Cerebellar cortex (tissue), 1 donor: ENCODE measurements around the gene CBR3.
"Not testable (repeated sequence)": the region's sequence is repeated elsewhere in the genome, so short reads cannot be mapped to it uniquely, and the experiment has no call there.

Source experiments
- DNase-seq: peaks from one replicate; pipeline ENCODE4 v3.0.0-alpha.2; 2015; ENCODE audit warnings: low spot score

The CBR3 gene

GRCh38 chr21:36117286-36117741 is 17.6 kb upstream of the CBR3 start:
- no peak for DNase-seq

- DNase-seq = no peak
Observed at GRCh38 chr21:36120304-36120888, 14.5 kb upstream of the CBR3 start.

DNA sequence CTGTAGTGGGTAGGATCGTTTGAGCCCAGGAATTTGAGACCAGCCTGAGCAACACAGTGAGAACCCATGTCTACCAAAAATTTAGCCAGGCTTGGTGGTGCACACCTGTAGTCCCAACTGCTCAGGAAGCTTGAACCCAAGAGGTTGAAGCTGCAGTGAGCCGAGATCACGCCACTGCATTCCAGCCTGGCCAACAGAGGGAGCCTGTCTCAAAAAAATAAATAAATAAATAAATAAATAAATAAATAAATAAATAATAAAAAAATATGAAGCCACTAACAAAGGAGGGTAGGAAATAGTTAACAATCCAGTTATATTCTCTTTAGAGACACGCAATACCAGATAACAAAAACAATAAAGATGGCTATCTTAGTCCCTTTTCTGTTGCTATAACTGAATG is 11.9 kb upstream of the CBR3 start:
- DNase-seq = no peak

GRCh38 chr21:36124395-36124794 is 10.5 kb upstream of the CBR3 start:
- no peak for DNase-seq

- DNase-seq = peak; percentile 72
Observed at GRCh38 chr21:36125512-36126207, 9.2 kb upstream of the CBR3 start.

GRCh38 chr21:36126208-36126565 is 8.7 kb upstream of the CBR3 start:
- DNase-seq = no peak

- DNase-seq = no peak
Observed at GRCh38 chr21:36126621-36127110, 8.2 kb upstream of the CBR3 start.

GRCh38 chr21:36127250-36127904 is 7.5 kb upstream of the CBR3 start:
- no peak for DNase-seq

DNA sequence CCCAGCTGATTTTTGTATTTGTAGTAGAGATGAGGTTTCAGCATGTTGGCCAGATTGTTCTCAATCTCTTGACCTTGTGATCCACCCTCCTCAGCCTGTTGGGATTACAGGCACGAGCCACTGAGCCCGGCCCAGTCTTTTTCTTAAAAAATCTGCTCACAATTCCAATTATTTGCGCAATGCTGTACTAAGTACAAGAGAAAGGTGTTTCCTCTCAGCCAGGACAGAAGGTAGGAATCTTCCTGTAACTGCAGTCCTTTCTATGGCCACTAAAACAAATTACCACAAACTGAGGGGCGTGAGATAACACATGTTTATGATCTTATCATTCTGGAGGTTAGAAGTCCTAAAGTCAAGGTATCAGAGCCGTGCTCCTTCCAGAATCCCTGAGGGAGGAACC is 6.9 kb upstream of the CBR3 start:
- DNase-seq = no peak

GRCh38 chr21:36129219-36129618 is 5.7 kb upstream of the CBR3 start:
- no peak for DNase-seq

DNA sequence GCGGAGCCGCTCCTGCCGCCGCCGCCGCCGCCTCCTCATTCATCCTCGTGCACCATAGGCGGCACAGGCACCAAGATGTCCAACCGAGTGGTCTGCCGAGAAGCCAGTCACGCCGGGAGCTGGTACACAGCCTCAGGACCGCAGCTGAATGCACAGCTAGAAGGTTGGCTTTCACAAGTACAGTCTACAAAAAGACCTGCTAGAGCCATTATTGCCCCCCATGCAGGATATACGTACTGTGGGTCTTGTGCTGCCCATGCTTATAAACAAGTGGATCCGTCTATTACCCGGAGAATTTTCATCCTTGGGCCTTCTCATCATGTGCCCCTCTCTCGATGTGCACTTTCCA is 4.5 kb upstream of the CBR3 start:
- not testable (repeated sequence) for DNase-seq

- not testable (repeated sequence) for DNase-seq
Observed at GRCh38 chr21:36130839-36131238, 4.0 kb upstream of the CBR3 start.

DNA sequence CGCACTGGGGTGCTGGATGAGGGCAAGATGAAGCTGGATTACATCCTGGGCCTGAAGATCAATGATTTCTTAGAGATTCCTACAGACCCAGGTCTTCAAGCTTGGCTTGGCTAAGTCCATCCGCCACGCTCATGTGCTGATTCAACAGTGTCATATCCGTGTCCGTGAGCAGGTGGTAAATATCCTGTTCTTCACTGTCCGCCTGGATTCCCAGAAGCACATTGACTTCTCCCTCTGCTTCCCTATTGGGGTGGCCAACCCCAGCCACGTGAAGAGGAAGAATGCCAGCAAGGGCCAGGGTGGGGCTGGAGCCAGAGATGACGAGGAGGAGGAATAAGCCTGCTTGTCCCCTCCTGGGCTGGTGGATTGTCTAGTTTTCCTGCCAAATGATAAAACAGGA is 2.2 kb upstream of the CBR3 start:
- no peak for DNase-seq

- DNase-seq = peak; percentile 74
Observed at GRCh38 chr21:36135391-36136102, 668 bp downstream of the CBR3 start.

DNA sequence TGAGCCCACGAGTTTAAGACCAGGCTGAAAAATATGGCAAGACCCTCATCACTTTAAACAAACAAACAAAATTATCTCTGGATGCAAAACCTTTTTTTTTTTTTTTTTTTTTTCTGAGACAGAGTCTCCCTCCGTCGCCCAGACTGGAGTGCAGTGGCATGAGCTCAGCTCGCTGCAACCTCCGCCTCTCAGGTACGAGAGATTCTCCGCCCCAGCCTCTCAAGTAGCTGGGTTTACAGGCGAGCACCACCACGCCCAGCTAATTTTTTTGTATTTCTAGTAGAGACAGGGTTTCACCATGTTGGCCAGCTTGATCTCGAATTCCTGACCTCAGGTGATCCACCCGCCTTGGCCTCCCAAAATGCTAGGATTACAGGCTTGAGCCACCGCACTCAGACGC is 4.9 kb downstream of the CBR3 start:
- DNase-seq = not testable (repeated sequence)

DNA sequence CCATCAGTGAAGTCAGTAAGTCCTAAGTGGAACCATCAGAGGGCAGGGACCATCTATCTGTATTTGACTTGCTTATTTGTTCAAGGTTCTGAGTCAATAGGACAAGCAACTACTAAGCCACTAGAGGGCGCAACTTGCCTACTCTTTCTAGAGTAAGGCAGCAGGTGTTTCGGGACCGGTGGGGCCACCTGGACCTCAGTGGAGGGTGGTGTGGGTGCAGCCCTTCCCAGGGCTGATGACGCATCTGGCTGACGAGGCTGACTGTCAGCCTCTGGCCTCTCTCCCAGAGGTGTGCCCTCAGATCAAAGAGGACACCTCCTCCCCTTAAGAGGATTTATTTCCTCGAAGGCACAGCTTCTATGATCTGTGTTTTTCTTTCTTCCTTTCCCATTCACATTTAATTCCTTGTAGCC is 6.6 kb downstream of the CBR3 start:
- DNase-seq = peak; percentile 97

DNA sequence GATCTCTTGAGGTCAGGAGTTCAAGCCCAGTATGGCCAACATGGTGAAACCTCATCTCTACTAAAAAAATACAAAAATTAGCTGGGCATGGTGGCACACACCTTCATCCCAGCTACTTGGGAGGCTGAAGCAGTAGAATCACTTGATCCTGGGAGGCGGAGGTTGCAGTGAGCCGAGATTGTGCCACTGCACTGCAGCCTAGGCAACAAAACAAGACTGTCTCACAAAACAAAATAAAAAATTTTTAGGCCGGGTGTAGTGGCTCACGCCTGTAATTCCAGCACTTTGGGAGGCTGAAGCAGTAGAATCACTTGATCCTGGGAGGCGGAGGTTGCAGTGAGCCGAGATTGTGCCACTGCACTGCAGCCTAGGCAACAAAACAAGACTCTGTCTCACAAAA is 9.4 kb downstream of the CBR3 start:
- DNase-seq = not testable (repeated sequence)

DNA sequence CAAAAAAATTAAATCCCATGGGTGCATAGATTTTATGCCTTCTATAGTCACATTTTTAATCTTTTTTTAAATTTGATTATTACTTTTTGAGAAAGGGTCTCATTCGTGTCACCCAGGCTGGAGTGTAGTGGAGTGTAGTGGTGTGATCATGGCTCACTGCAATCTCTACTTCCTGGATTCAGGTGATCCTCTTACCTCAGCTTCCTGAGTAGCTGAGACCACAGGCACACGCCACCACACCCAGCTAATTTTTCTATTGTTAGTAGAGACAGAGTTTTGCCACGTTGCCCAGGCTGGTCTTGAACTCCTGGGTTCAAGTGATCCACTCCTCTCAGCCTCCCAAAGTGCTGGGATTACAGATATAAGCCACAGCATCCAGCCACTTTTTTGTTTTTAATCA is 10.4 kb downstream of the CBR3 start:
- DNase-seq = no peak

DNA sequence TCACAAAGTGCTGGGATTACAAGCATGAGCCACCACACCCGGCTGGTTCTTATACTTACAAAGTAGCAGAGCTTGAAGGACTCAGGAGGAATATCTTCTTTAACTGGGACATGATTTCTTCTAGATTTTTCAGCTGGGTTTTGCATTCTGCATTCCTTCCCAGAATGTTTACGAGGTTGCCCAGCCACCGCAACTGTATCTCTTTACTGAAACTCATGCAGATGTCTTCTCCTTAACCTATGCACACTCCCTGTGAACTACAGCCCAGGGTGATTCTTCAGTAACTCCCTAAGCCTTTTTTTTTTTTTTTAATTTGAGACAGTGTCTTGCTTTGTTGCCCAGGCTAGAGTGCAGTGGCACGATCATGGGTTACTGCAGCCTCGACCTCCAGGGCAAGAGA is 13.0 kb downstream of the CBR3 start:
- no peak for DNase-seq

- no peak for DNase-seq
Observed at GRCh38 chr21:36148886-36149285, 14.0 kb downstream of the CBR3 start.

- DNase-seq = no peak
Observed at GRCh38 chr21:36149788-36150711, 15.2 kb downstream of the CBR3 start.
